Adrenal gland (tissue), 5 donors: Measurements from ENCODE around the gene DNAJC15.

Source experiments
- CTCF ChIP-seq, 6 experiments: fragments of 450-650 bp in 4 of 6; fragments of 200-600 bp in 2 of 6; sonication (generic) in 1 of 6; IDR thresholded peaks; 1 replicate in 5 of 6; 2 replicates in 1 of 6; pipeline versions ENCODE4 v1.5.1 to v1.8.0; 2016 to 2021; ENCODE audit warnings: antibody characterized with exemption in 6 of 6, mild to moderate bottlenecking in 2 of 6, moderate library complexity in 1 of 6
- POLR2A ChIP-seq, 2 donors: fragments of 450-650 bp; IDR thresholded peaks; one replicate each; pipeline ENCODE4 v1.6.1; 2017; ENCODE audit warnings: antibody characterized with exemption in 2 of 2, mild to moderate bottlenecking in 2 of 2, moderate library complexity in 1 of 2
- donor health status: DM: no; HTN: no; CAD: no.

- TF ChIP-seq CTCF (IDR thresholded peaks at IDR 0.05), result no peak
- no peak for TF ChIP-seq POLR2A (IDR thresholded peaks at IDR 0.05)
These were observed 21.4 kb downstream of the DNAJC15 start for GRCh38 chr13:43044720-43045301.
